NCI-H524 (cell line): ENCODE measurements around the gene FRMPD2.

Source experiments
- DNase-seq, 2 experiments: peaks; one replicate each; lab custom pipeline; 2025; lab: John Stamatoyannopoulos, UW

The FRMPD2 gene

GRCh38 chr10:48274636-48275035 is at the start of gene FRMPD2:
Gene FRMPD2 (minus strand): TSS chr10:48274696. CDS start chr10:48274567, 129 bp downstream.
- DNase-seq: peak in 1 of 2 experiments; percentile 75

GRCh38 chr10:48322017-48322416 is 47.5 kb upstream of the FRMPD2 start:
- DNase-seq: no peak

DNA sequence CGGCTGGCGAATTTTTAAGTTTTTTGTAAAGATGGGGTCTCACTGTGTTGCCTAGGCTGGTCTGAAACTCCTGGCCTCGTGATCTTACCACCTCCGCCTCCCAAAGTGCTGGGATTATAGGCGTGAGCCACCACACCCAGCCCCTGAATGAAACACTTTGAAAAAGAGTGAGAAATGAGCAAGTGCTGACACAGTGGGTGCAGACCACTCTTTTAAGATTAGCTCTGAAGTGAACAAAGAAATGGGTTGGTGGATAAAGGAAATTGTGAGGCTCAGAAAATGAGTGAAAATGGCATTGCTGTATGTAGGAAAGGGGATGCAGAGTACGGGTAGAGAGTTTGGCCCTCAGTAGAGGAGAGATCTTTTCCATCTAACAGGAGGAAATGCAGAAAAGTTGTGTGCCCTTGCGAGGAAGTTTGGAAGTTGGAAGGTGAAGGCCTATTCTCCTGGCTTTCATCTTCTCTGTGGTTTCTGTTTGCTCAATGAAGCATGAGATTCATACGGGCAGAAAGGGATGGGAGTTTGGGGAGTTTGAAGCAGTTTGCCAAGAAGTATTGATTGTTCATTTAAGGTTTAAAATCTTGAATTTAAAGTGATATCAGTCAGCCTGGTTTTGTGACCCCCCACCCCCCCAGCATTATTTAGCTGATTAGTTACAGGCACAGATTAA is 43.0 kb upstream of the FRMPD2 start:
- no peak for DNase-seq

DNA sequence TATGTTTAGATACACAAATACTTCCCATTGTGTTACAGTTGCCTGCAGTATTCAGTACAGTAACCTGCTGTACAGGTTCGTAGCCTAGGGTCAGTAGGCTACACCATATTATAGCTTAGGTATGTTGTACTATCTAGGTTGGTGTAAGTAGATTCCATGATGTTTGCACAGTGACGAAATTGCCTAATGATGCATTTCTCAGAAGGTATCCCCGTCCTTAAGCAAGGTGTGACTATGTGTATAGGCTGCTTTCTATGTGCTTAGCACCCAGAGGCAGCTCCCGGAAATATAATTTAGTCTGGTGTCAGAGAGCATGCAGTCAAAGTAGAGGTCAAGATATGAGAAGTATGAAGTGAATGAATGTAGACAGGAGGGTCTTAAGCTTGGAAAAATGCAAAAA is 41.7 kb upstream of the FRMPD2 start:
- DNase-seq: no peak

GRCh38 chr10:48314107-48314506 is 39.6 kb upstream of the FRMPD2 start:
- DNase-seq: no peak

DNA sequence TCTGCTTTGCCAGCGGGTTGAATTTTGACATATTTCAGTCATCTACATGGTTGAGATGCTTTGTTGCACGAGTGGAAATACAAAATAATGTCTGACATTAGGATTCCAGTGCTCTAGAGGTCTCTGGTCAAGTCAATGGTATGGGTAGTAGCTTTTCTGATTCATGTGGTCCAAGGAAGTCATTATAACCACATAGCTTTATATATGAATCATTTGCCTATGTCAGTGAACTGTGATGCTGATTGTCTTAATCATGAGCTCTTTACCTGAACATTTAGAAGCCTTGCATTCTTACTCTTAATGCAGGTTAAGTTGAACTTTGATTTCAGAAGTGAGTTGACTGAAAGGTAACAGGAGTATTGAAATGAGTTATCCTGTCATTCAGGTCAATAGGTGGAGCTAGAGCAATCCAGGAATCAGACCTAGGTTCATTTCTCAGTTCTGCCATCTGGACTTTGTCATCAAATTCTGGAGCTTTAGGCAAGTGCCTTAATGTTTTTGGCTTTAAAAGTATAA is 35.3 kb upstream of the FRMPD2 start:
- DNase-seq: no peak

GRCh38 chr10:48307711-48308018 is 33.2 kb upstream of the FRMPD2 start:
- DNase-seq: no peak

DNA sequence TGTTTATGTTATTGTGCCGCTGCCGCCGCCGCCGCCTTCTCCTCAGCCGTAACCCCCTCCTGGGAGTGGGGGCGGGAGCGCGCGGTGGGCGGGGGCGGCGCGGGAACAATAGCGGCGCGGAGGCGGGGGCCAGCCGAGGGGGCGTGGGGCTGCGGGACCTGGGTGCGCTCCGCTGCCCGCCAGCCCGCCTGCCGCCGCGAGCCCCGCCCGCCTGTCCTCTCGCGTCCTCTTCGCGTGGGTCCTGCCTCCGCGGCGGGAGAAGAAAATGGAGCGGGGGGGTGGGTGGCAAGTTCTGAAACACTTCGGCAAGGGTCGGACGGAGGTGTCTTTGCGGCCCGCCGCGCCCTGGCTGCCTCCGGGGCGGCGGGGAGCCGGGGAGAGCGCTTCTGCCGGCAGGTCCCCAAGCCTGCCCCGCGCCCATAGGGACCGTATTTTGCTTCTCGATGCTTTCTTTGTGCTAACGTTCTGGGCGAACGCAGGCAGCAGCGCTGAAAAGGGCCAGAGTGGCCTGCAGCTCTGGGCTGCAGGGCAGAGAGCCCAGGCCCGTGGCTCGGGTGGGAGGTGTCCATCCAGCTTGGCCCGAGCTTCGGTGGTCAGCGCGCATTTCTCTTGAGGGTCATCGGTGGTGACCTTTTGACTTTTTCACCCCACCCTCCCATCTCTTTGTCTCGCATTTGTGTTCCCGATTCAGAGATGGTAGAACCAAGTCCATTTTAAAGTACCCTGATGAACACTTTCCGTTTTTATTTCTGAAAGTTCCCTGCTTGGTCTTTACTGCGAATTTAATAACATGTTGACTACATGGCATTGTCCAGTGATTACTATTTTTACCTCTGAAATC is 32.6 kb upstream of the FRMPD2 start:
- DNase-seq: peak in 1 of 2 experiments; percentile 38

DNA sequence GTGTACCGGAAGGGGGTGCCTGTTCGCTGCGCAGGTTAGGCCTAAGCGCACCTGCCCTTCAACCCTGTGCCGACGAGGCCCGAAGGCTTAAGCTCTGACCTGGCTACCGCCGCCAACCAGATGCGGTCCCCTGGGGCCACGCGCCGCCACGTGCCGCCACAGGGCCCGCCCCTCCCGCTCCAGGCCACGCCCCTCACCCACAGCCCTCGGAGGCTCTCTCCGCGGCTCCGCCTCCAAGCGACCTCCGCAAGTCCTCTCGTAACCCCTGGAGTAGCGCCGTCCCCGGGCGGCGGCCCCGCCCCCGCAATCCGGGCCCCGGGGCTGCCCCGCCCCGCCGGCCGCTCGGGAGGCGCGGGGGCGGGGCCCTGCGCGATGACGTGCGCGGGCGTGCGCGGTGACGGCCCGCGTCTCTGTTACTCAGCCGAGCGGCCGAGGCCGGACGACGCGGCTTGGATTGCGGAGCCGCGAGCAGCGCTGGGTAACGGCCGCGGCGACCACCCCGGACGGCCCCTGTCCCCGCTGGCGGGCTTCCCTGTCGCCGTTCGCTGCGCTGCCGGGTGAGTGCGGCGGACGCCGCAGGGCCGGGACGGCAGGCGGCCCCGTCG is 31.9 kb upstream of the FRMPD2 start, which contains the start of gene MAPK8:
TSS of gene MAPK8 (plus strand) at position 413 of the 605 bp plus-strand sequence. CDS start 94,984 bp downstream, outside the sequence.
- DNase-seq: peak; percentile 25 to 67

- no peak for DNase-seq
These were observed 31.4 kb upstream of the FRMPD2 start for GRCh38 chr10:48305905-48306264.

DNA sequence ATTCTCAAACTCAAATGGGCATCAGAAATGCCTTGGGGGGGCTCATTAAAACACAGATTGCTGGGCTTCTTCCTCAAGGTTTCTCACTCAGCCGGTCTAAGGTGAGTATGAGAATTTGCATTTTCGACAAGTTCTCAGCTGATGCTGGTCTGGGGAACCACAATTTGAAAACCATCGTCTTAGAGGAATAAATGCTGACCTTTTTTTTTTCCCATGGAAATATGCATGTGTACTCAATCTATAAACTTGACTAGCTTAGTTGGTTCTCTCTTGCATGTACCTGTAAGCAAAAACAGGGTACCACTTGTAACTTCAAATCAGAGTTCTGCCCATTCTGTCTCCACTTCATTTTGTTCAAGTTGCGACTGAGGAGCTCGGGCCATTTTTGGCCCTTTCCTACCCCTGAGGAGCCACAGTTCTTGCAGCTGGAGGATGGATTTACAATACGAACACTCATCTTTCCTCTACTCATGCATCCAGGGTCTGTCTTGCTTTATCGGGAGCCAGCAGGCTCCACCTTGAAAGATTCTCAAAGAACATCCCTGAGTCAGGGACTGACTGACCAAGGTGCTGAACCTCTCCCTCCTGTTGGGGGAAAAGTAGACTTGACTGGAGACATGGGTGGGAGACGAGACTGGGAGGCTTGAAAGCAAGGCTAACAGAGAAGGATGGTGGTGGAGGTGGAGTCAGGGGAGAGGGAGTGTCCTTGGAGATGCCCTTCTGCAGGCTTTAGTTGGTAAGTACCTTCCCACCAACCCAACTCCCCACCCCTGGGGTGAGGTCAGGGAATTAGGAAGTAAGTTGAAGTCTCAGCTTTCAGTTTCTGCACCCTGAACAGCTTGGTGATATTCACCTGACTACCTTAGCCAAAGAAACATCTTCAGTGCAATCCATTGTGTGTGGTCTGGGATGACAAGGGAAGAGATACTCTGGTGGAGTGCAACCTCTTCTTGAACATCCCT is 28.3 kb upstream of the FRMPD2 start:
- no peak for DNase-seq

DNA sequence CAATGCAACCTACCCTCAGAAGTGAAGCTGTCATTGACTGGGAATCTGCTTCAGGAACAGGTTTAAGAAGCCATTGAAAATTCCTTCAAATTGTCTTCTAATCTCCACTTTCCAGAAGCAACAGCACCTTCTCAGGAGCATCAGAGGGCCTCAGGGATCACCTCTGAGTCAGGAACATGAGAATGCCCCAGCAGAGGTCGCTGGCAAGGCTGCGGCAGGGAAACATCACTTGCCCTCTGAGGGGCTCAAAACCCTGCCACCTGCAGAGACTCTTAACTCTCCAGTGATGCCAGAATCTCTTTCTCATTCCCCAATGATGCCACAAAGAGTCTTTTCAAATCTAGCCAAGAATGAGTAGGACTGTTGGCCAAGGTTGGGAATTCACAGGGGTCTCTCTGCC is 26.1 kb upstream of the FRMPD2 start:
- DNase-seq: no peak

DNA sequence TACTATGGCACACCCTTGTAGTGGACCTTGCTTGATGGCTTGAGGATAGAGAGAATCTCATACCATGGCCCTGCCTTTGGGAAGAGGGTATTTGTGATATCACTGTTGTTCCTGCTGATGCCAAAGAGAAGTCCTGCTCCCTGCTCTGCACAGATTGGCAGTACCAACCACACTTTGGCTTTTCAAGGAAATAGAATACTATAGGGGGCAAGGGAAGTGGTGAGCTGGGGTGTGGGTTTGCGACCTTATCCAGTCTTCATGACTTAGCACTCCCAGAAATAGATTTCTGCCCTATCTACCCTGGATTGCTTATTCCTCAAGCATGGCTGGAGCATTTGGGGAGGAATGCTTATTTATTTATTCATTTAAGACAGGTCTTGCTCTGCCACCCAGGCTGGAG is 25.2 kb upstream of the FRMPD2 start:
- no peak for DNase-seq

GRCh38 chr10:48299066-48299465 is 24.6 kb upstream of the FRMPD2 start:
- no peak for DNase-seq

- DNase-seq: no peak
These were observed 22.1 kb upstream of the FRMPD2 start for GRCh38 chr10:48296576-48297098.

- no peak for DNase-seq
These were observed 19.9 kb upstream of the FRMPD2 start for GRCh38 chr10:48294431-48294830.

- no peak for DNase-seq
These were observed 18.1 kb upstream of the FRMPD2 start for GRCh38 chr10:48292616-48293015.

DNA sequence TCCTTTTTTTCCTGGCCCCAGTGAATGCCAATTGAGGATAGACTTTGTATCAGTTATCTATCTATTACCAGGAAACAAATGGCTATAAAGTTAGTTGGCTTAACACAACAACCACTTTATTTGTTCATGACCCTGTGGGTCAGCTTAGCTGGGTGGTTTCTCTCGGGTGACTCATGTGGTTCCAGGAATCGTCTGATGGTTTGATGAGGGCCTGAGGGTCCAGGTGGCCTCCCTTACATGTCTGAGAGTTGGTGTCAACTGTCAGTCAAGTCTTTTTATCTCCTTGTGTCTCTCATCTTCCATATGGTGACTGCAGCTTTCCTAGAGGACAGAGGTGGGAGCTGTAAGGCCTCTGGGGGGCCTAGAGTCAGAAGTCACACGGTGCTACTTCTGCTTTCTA is 16.7 kb upstream of the FRMPD2 start:
- DNase-seq: peak in 1 of 2 experiments; percentile 24

- DNase-seq: no peak
These were observed 15.8 kb upstream of the FRMPD2 start for GRCh38 chr10:48290286-48290685.

- DNase-seq: peak in 1 of 2 experiments; percentile 57
These were observed 15.2 kb upstream of the FRMPD2 start for GRCh38 chr10:48289501-48290238.

GRCh38 chr10:48288661-48289060 is 14.2 kb upstream of the FRMPD2 start:
- DNase-seq: no peak
